Stimulated activated CD8-positive, alpha-beta memory T cell treated with anti-CD3 and anti-CD28 coated beads, Interleukin-12 subunit alpha, Interleukin-12 subunit beta, amount 100 ng/mL, for 1 hour (primary cell): Measurements from ENCODE around the gene CST11.
"Not testable (repeated sequence)": the region's sequence is repeated elsewhere in the genome, so short reads cannot be mapped to it uniquely, and the experiment has no call there.

Source experiments
- DNase-seq: peaks from one replicate; pipeline ENCODE4 v3.0.0-alpha.2; 2020; ENCODE audit warnings: low read depth

Gene CST11, protein sequence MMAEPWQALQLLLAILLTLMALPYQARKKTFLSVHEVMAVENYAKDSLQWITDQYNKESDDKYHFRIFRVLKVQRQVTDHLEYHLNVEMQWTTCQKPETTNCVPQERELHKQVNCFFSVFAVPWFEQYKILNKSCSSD

DNA sequence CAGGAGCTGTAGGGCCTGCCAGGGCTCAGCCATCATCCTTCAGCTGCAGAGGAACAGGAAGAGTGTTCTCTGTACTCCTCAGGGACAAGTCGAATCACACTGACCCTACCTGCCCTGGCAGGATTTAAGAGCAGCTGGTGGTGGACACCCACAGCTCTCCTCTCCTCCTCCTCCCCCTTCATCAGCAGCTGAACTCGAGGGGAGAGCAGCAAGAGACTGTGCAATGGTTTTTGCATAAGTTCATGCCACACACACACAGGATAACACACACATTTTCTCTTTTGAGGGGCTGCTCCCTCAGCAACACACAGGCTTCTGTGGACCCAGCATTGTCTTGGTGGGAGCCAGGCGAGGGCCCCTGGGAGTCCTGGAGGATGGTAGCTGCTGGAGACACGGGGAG, at the start of gene CST11:
Gene CST11 (minus strand): TSS at position 101 of the 400 bp plus-strand sequence. CDS start 65 bp downstream, at position 36.
- no peak for DNase-seq

DNA sequence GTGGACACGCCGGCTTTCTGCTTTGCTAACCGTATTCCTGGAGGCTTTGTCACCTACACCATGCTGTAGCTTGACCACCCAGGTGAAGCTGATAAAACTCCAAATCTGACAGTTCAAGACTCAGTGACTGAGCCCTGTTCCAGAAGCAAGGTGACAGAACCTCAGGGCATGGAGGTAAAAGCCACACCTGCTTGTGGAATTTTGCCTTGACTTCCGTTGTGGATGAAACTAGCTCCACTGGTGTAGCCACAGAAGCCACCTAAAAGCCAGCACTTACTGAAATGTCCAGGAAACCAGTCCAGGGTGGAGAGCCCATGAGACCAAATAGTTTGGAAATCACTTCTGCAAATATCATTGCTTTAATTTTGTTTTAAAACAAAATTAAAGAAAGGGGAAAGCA, 49.2 kb upstream of the CST11 start:
- DNase-seq, result no peak

GRCh38 chr20:23497536-23497935, 44.9 kb upstream of the CST11 start:
- no peak for DNase-seq

DNA sequence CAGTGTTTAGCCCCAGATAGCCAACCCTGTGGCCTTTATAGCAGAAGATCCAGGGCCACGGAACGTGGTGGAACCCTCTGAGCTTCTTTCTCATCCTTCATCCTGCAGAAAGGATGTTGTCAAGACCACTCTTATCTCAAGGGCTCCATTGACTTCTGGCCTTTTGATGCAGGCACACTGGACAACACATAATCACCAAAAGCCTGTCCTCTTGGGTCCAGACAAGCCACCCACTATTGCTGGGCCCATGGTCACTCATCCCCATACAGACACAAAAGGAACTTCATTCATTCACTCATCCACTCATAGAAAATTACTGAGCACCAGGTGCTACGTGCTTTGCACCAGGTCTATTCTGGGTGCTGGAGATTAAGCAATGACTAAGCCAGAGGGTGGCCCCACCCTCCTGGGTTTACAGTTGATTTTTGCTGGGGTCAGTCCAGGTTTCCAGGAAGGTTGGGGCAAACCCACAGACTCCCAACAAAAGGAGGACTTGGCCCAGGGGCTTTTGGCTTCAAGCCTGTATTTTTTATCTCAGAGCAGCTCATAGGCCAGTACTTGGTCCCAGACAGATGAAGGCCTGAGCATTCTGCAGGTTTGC, 40.6 kb upstream of the CST11 start:
- DNase-seq, result no peak

DNA sequence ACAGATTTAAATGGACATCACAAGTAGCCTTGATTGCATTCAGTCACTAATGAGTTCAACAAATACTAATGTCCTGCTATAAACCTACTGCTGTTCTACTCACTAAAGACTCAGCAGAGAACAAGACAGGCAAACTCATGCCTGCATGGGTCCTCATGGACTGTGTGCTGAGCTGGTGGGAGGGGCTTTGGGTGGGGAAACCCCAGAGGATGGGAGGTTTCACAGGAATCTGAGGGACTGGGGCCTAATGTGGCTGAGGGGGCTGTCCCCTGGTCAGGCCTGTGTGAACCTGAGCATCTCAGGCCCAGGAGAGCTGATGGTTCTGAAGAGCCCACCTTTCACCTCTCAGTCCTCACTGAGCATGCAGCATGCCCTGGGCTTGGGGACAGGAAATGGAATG, 39.6 kb upstream of the CST11 start:
- no peak for DNase-seq

DNA sequence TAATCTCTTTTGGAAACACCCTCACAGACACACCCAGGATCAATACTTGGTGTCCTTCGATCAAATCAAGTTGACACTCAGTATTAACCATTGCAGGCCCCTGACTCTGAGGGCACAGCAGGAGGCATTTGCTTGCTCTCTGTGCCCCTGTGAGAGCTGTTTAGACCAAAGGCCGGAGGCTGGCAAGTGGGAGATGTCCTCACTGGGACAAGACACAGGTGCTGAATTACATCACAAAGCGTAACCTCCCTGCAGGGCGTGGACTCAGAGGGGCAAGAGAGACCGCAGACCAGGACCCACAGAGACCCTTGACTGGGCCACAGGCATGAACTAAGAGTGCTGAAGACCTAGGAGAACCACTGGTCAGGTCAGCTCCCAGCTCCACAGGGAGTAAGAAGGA, 38.1 kb upstream of the CST11 start, which contains the start of gene CST8:
Gene CST8 (plus strand): TSS at position 301 of the 400 bp plus-strand sequence. CDS start 551 bp downstream, outside the sequence.
- no peak for DNase-seq

GRCh38 chr20:23488996-23489395, 36.3 kb upstream of the CST11 start:
- no peak for DNase-seq

GRCh38 chr20:23488470-23488869, 35.8 kb upstream of the CST11 start:
- DNase-seq, result no peak

DNA sequence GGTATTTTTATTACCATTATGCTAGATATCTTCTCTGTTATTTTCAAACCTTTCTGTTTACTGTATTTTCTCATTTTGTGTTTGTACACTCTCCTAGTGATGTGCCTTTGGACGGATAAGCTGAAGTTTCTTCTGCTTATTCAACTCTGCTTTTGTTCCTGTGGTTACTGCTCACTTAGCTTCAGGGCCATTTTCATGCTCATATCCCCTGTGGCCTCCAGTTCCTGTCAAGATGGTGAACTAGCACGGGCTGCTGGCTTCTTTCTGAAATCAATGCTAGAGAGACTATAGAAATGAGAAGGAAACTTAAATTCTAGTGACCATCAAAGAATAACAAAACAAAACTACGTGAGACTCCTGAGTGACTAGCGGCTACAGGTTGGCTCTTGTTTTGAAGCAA, 31.4 kb upstream of the CST11 start:
- no peak for DNase-seq

DNA sequence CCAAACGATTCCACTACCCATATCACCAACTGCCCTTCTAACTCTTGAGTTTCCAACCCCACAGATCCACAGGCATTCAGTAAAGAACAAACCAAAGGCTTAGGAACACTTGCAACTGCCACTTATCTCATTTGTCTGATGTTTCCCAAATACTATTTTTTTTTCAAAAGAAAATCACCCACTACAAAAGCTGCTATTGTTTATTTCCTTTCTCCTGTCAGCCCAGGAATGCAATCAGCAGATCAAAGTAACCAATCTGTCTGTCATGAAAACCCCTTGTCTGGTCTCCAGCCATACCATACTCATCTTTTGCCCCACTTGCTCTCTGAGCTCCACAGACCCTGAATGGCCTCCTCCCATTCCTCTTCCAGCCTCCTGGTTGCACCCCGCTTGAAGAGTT, 29.5 kb upstream of the CST11 start:
- no peak for DNase-seq

GRCh38 chr20:23479043-23479442, 26.4 kb upstream of the CST11 start:
- no peak for DNase-seq

DNA sequence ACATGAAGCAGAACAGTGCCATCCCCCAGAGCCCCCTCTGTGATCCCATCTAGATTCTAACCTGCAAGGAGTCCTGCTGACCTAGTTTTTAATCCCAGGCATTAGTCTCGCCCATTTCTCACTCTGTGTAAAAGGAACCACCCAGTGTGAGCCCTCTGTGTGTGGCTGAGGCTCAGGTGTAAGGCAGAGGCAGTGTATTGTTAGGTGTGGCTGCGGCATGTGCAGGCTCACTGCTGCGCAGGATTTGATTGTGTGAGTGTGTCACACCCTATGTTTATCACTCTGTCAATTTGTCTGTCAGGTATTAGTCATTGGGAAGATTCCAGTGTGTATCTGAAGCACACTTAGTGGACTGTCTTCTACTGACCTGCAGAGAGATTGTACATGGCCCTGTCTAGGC, 24.5 kb upstream of the CST11 start:
- DNase-seq, result no peak

- DNase-seq, result no peak
Measured at GRCh38 chr20:23476015-23476754, 23.5 kb upstream of the CST11 start.

DNA sequence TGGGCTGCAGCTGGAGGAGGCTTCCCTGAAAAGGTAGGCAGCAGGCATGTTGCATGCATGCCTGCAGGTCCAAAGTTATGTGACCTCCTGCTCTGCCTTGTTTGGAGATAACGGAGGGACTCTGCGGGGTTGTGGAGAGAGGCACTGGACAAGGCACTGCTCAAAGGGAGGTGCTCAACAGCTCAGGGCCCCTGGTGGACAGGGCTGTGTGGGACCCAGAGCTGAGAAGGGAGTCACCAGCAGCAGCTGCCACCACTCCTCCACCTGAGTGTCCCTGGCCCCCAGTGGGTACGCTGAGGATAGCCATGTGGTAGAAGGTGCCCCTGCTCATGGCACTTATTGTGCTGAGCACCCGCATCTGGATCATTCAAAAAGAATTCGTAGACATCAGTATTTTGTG, 22.7 kb upstream of the CST11 start:
- no peak for DNase-seq

- not testable (repeated sequence) for DNase-seq
Measured at GRCh38 chr20:23473293-23473692, 20.6 kb upstream of the CST11 start.

DNA sequence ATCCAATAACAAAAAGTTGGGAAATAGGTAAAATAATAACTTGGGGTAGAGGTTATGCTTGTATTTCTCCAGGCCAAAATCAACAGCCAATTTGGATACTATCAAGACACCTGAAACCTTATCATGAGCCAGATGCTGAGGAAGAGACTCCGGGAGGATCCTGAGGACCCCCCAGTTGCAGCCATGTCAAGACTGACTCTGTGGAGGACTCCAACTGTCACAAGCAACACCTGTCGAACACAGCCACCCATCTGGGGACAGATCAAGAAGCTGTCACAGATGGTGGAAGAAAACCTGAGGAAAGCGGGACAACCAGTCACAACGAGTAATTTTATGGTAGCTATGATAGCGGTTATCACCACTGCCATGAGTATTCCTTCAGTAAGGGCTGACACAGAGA, 19.6 kb upstream of the CST11 start:
- not testable (repeated sequence) for DNase-seq

- not testable (repeated sequence) for DNase-seq
Measured at GRCh38 chr20:23466961-23467360, 14.3 kb upstream of the CST11 start.

- DNase-seq, result no peak
Measured at GRCh38 chr20:23461180-23461579, 8.5 kb upstream of the CST11 start.

DNA sequence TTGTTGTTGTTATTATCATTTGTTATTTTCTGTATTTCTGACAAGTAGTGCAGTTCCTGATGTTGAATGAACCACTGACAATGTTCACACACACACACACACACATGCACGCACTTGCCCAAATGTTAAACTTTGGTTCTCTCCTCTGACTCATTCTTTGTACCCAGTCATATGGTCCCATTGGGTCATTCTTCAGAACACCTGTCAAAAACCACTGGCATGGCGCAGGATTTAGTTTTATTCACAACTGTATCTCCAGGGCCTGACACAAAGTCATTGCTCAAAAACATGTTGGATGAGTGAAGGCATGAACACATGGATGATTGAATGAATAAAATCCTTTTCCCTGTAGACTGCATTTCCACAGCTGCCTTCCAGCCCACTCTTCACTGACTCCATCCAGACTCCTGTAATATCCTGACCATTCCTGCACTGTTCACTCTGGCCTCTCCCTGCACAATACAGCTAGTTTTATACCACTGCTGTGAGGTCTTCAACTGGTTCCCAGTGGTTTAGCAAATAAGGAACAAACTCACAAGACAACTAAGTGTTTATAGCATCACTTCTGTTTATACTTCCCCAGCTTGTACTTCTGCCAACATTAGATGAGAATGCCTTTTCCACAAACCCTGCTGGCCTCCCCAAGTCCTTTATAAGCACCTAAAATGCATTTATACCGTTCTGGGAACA, 6.9 kb upstream of the CST11 start:
- DNase-seq, result no peak

GRCh38 chr20:23456873-23457272, 4.2 kb upstream of the CST11 start:
- no peak for DNase-seq

DNA sequence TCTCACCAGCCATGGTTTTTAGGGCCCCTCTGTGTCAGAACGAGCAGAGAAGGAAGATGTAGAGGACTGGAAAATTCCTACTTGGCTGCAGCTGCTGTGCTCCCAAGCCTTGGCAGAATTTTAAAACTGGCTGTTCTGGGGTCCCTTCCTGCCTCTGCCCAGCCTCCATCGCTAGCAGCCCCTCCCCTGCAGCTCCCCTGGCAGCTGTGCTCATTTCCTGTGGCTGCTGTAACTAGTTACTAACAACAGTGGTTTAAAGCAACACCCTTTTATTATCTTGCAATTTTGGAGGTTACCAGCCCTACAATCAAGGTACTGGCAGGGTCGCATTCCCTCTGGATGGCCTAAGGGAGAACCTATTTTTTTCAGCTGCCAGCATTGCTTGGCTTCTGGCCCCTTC, 3.7 kb upstream of the CST11 start:
- DNase-seq, result no peak

- no peak for DNase-seq
Measured at GRCh38 chr20:23455639-23456038, 3.0 kb upstream of the CST11 start.

DNA sequence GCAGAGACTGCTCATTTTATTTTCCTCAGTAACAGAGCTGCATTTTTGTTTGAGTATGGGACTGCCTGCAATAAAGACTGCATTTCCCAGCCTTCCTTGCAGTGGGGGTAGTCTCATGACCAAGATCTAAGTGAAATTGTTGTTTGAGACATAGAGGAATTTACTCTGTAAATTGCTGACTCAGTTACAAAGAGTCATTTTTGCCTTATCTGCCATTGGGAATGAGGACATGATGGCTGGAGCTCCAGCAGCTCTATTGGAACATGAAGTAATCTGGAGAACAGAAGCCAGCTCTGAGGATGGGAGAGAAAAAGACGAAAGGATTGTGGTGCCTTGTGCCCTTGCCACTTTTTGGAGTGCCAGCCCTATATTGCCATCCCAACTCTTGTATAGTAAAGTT, 2.1 kb upstream of the CST11 start:
- no peak for DNase-seq
